SK-N-SH (cell line): Measurements from ENCODE around the gene SLC66A3. TPM values are rescaled to one million over a fixed set of nuclear protein-coding genes. Genes with fewer than 3 reads are reported as not detected.

Source experiments
- CTCF ChIA-PET: fragments of 300-600, 350-600 bp; formaldehyde crosslinking; extraction: SDS; loops from one replicate; lab custom pipeline; 2021; lab: Yijun Ruan, JAX
- POLR2A ChIA-PET: fragments of 350-600 bp; sonication (Branson Sonifier 250); formaldehyde crosslinking; extraction: SDS; loops from one replicate; lab custom pipeline; 2020; ENCODE audit warnings: antibody characterized with exemption, inconsistent platforms; lab: Yijun Ruan, JAX
- DNase-seq: peaks from one replicate; pipeline ENCODE4 v3.0.0; 2012
- H2AFZ ChIP-seq: fragments of 200-600 bp; sonication (generic); 2 replicates; pipeline ENCODE4 v1.8.1; 2016; ENCODE audit warnings: antibody characterized with exemption, mild to moderate bottlenecking, low read depth
- H3F3A ChIP-seq: fragments of 200-600 bp; sonication (generic); replicated peaks from 2 replicates; pipeline ENCODE3; 2016; ENCODE audit warnings: antibody characterized with exemption, mild to moderate bottlenecking; ENCODE audit not compliant: insufficient read depth
- H3K27ac ChIP-seq, 2 experiments: fragments of 200-500 bp in 1 of 2; fragments of 200-600 bp in 1 of 2; sonication (Bioruptor generic) in 1 of 2; sonication (generic), shearing (Covaris generic) in 1 of 2; 2 replicates each; pipeline versions ENCODE4 v1.5.1 to v1.6.1; 2014 to 2016; ENCODE audit warnings: low read depth in 2 of 2, inconsistent platforms in 1 of 2, low read length in 1 of 2, mild to moderate bottlenecking in 1 of 2, mixed read lengths in 1 of 2
- H3K27me3 ChIP-seq: fragments of 200-600 bp; sonication (generic), shearing (Covaris generic); 2 replicates; pipeline ENCODE4 v1.6.1; 2016; ENCODE audit warnings: mixed run types; ENCODE audit not compliant: insufficient read depth
- H3K36me3 ChIP-seq, 2 experiments: fragments of 200-500 bp in 1 of 2; fragments of 200-600 bp in 1 of 2; sonication (Bioruptor generic) in 1 of 2; sonication (generic) in 1 of 2; replicated peaks in 1 of 2; 2 replicates each; pipeline versions ENCODE3 to v1.5.1; 2014 to 2016; ENCODE audit warnings: low read length in 1 of 2, mild to moderate bottlenecking in 1 of 2; ENCODE audit not compliant: insufficient read depth in 2 of 2, control insufficient read depth in 1 of 2
- H3K4me1 ChIP-seq, 2 experiments: fragments of 200-500 bp in 1 of 2; fragments of 200-600 bp in 1 of 2; sonication (Bioruptor generic) in 1 of 2; sonication (generic), shearing (Covaris generic) in 1 of 2; 2 replicates each; pipeline versions ENCODE4 v1.5.1 to v1.6.1; 2014 to 2016; ENCODE audit warnings: low read depth in 1 of 2, low read length in 1 of 2, mixed run types in 1 of 2; ENCODE audit not compliant: insufficient read depth in 2 of 2, control insufficient read depth in 1 of 2
- H3K4me2 ChIP-seq: fragments of 200-600 bp; sonication (generic), shearing (Covaris generic); 2 replicates; pipeline ENCODE4 v1.6.1; 2017; ENCODE audit warnings: mixed run types
- H3K4me3 ChIP-seq, 2 experiments: fragments of 200-500 bp in 1 of 2; fragments of 200-600 bp in 1 of 2; sonication (Bioruptor generic) in 1 of 2; sonication (generic), shearing (Covaris generic) in 1 of 2; 2 replicates each; pipeline versions ENCODE4 v1.5.1 to v1.8.1; 2014 to 2016; ENCODE audit warnings: low read depth in 2 of 2, inconsistent platforms in 1 of 2, low read length in 1 of 2, mild to moderate bottlenecking in 1 of 2, mixed read lengths in 1 of 2, moderate library complexity in 1 of 2
- H3K79me2 ChIP-seq: fragments of 200-600 bp; sonication (generic); 2 replicates; pipeline ENCODE4 v1.8.1; 2017; ENCODE audit warnings: mild to moderate bottlenecking; ENCODE audit not compliant: insufficient read depth
- H3K9ac ChIP-seq: fragments of 200-600 bp; sonication (generic); 2 replicates; pipeline ENCODE4 v1.6.1; 2017; ENCODE audit warnings: mixed run types
- H3K9me2 ChIP-seq: fragments of 200-600 bp; sonication (generic); 2 replicates; pipeline ENCODE4 v1.6.1; 2017; ENCODE audit warnings: mixed run types
- H3K9me3 ChIP-seq: fragments of 200-600 bp; sonication (generic); 2 replicates; pipeline ENCODE4 v1.6.1; 2017; ENCODE audit warnings: mixed run types, mild to moderate bottlenecking, moderate library complexity
- H4K20me1 ChIP-seq: fragments of 200-600 bp; sonication (generic); 2 replicates; pipeline ENCODE4 v1.6.1; 2017; ENCODE audit warnings: mild to moderate bottlenecking, mixed run types; ENCODE audit not compliant: insufficient read depth
- CHD2 ChIP-seq: fragments of 150-350 bp; IDR thresholded peaks from 2 replicates; pipeline ENCODE4 v1.6.1; 2018; ENCODE audit warnings: low read length; ENCODE audit not compliant: partially characterized antibody
- EP300 ChIP-seq, 2 experiments: IDR thresholded peaks; 2 replicates each; pipeline versions ENCODE4 v1.4.0 to v1.6.1; 2012; ENCODE audit warnings: borderline replicate concordance in 1 of 2, low read depth in 1 of 2, low read length in 1 of 2
- FOSL2 ChIP-seq: IDR thresholded peaks from 2 replicates; pipeline ENCODE4 v1.4.0; 2012; ENCODE audit warnings: low read depth, mild to moderate bottlenecking, moderate library complexity, borderline replicate concordance
- FOXM1 ChIP-seq: IDR thresholded peaks from 2 replicates; pipeline ENCODE4 v1.4.0; 2012; ENCODE audit warnings: low read depth, mild to moderate bottlenecking
- MAX ChIP-seq: IDR thresholded peaks from 2 replicates; pipeline ENCODE4 v1.4.0; 2012; ENCODE audit warnings: low read depth
- MXI1 ChIP-seq: IDR thresholded peaks from 2 replicates; pipeline ENCODE4 v1.6.1; 2012; ENCODE audit warnings: mild to moderate bottlenecking, low read depth, low read length, improper control_type of control experiment
- NFIC ChIP-seq: IDR thresholded peaks from 2 replicates; pipeline ENCODE4 v1.4.0; 2012; ENCODE audit warnings: borderline replicate concordance
- NRF1 ChIP-seq: IDR thresholded peaks from 2 replicates; pipeline ENCODE4 v1.6.1; 2012; ENCODE audit warnings: low read depth, mild to moderate bottlenecking, low read length
- PBX3 ChIP-seq: IDR thresholded peaks from 2 replicates; pipeline ENCODE4; 2012
- POLR2AphosphoS5 ChIP-seq: IDR thresholded peaks from 2 replicates; pipeline ENCODE4 v1.6.1; 2012; ENCODE audit warnings: low read depth, low read length
- RAD21 ChIP-seq: IDR thresholded peaks from 2 replicates; pipeline ENCODE4 v1.6.1; 2012; ENCODE audit warnings: mild to moderate bottlenecking, low read length
- RCOR1 ChIP-seq: fragments of 150-350 bp; IDR thresholded peaks from 2 replicates; pipeline ENCODE4 v1.6.1; 2017; ENCODE audit warnings: antibody characterized with exemption, low read length
- REST ChIP-seq: IDR thresholded peaks from 2 replicates; pipeline ENCODE4 v1.6.1; 2012; ENCODE audit warnings: mild to moderate bottlenecking, low read depth, low read length, moderate library complexity
- RXRA ChIP-seq: IDR thresholded peaks from 2 replicates; pipeline ENCODE4 v1.4.0; 2012; ENCODE audit warnings: low read depth, mild to moderate bottlenecking, borderline replicate concordance
- SIN3A ChIP-seq: IDR thresholded peaks from 2 replicates; pipeline ENCODE4 v1.6.1; 2012; ENCODE audit warnings: low read depth, mild to moderate bottlenecking, low read length, moderate library complexity, borderline replicate concordance
- SMC3 ChIP-seq: IDR thresholded peaks from 2 replicates; pipeline ENCODE4 v1.6.1; 2012; ENCODE audit warnings: low read depth, low read length, improper control_type of control experiment
- TAF1 ChIP-seq: IDR thresholded peaks from 2 replicates; pipeline ENCODE4 v1.6.1; 2012; ENCODE audit warnings: low read depth, mild to moderate bottlenecking, low read length, moderate library complexity, borderline replicate concordance
- TCF12 ChIP-seq: IDR thresholded peaks from 2 replicates; pipeline ENCODE4 v1.4.0; 2012
- TEAD4 ChIP-seq: IDR thresholded peaks from 2 replicates; pipeline ENCODE4 v1.4.0; 2012; ENCODE audit warnings: mild to moderate bottlenecking, borderline replicate concordance; ENCODE audit not compliant: insufficient read depth
- YY1 ChIP-seq: IDR thresholded peaks from 2 replicates; pipeline ENCODE4 v1.4.0; 2012; ENCODE audit warnings: low read depth, mild to moderate bottlenecking
- WGBS: methylation state at CpG from one replicate; pipeline ENCODE4 v1.1.6; 2017; ENCODE audit warnings: low lambda C conversion rate; 5-methylcytosine and 5-hydroxymethylcytosine counted together
- polyA plus RNA-seq, 3 experiments: library from polyadenylated mRNA; depleted of rRNA; stranded (reverse); fragments of >200 nt; gene quantifications; 2 replicates each; pipeline ENCODE4 v1.2.3, GENCODE V29; 2012

SLC66A3 gene
- polyA plus RNA-seq, 1 of the 3 experiments (the other 2 are of a cell fraction) = 49.0 TPM

- TF ChIP-seq REST = no peak
- TF ChIP-seq RCOR1 = no peak
- TF ChIP-seq EP300 (IDR thresholded peaks at IDR 0.05; ENCODE audit: borderline replicate concordance in 1 of 2, low read depth in 1 of 2, low read length in 1 of 2) = no peak
These were observed 26.9 kb upstream of the SLC66A3 start (continued) for GRCh38 chr2:11128243-11128951.

- TF ChIP-seq TAF1 (no peak), RCOR1 (no peak), MAX (no peak), RXRA (no peak), MXI1 (no peak), FOXM1 (no peak), TCF12 (no peak), NRF1 (no peak; the same call in 1 of the 2 replicates), PBX3 (no peak), SMC3 (peak; percentile 29; the same call in 1 of the 2 replicates), YY1 (no peak), FOSL2 (no peak), RAD21 (peak; percentile 68), SIN3A (no peak), CHD2 (peak; percentile 4), TEAD4 (no peak), POLR2AphosphoS5 (no peak), NFIC (no peak)
- H3K9me3 ChIP-seq = no peaks in the 10 kb centered on the region
- no peaks in the 10 kb centered on the region for H4K20me1 ChIP-seq
- no peaks in the 10 kb centered on the region for H3K9me2 ChIP-seq
- H3K4me3 ChIP-seq = peak overlapping the region in 1 of 2 experiments; percentile 29; a peak in 2 of 4 replicates
- CTCF ChIA-PET = interaction anchor here (0.5 to 20.8 kb wide), 34 partner anchors 9 to 528 kb away, joined by 3 to 666 read pairs (median 4); partner anchors contain the start of genes E2F6, KCNF1 and SLC66A3
- no peak overlapping the region for H3K9ac ChIP-seq
- H3K4me1 ChIP-seq = peaks cover 0 to 20% of the 10 kb centered on the region in 2 experiments; a peak in 1 of 4 replicates
- H3K27ac ChIP-seq = peak overlapping the region in 1 of 2 experiments; percentile 3; a peak in 1 of 4 replicates
- H3K4me2 ChIP-seq = no peak overlapping the region
- no peaks in the 10 kb centered on the region for H3K36me3 ChIP-seq
- peak overlapping the region; percentile 26; the same call in 1 of the 2 replicates for H2AFZ ChIP-seq
- POLR2A ChIA-PET = interaction anchor here (0.9 to 1.4 kb wide), 2 partner anchors 215 to 297 kb away, joined by 3 to 4 read pairs; partner anchors contain the start of gene ROCK2
- DNase-seq = peak; percentile 96
- no peaks in the 10 kb centered on the region for H3K79me2 ChIP-seq
- peaks cover 8% of the 10 kb centered on the region for H3F3A ChIP-seq
- no peaks in the 10 kb centered on the region for H3K27me3 ChIP-seq
- 53% methylated on average over 29 of the region's 46 CpGs for WGBS
These were observed 25.4 kb upstream of the SLC66A3 start for GRCh38 chr2:11129598-11130449.
